GM23248 (cell line): Measurements from ENCODE around the gene CYP2C18.
"Not testable (repeated sequence)": the region's sequence is repeated elsewhere in the genome, so short reads cannot be mapped to it uniquely, and the experiment has no call there.

Experiments
- EZH2 ChIP-seq: fragments of 200-600 bp; sonication (generic); IDR thresholded peaks from 2 replicates; pipeline ENCODE4 v1.6.1; 2018; ENCODE audit warnings: antibody characterized with exemption, mild to moderate bottlenecking; ENCODE audit not compliant: insufficient read depth, poor library complexity, severe bottlenecking
- EZH2phosphoT487 ChIP-seq: fragments of 200-600 bp; sonication (generic); IDR thresholded peaks from 2 replicates; pipeline ENCODE4 v1.6.1; 2018; ENCODE audit warnings: antibody characterized with exemption, moderate library complexity, mild to moderate bottlenecking, low read depth; ENCODE audit not compliant: insufficient read depth

DNA sequence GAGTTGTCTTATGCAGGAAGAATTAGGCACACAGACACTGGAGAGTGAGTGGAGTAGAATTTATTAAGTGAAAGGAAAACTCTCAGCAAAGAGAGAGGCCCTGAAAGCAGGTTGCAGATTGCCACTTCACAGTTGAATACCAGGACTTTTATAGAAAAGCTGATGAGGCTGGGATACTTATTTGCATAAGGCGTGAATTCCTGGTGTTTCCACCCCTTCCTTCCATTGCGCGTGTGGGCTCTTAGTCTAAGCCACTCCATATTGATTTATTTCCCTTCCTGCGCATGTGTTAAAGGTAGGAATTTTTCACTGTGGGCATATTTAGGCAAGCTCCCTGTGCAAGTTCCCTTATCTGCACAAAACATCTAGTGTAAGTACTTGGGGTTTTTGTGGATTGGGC lies 893 bp upstream of the CYP2C18 start:
- not testable (repeated sequence) for TF ChIP-seq EZH2, EZH2phosphoT487
